K562 (cell line): ENCODE data around the gene BICC1.

Source experiments
- FOXK2 ChIP-seq, 2 experiments: fragments of 450-650 bp; IDR thresholded peaks in 1 of 2; conservative IDR thresholded peaks in 1 of 2; 2 replicates each; pipeline ENCODE4 v1.6.1; 2016; ENCODE audit warnings: low read depth in 2 of 2, mild to moderate bottlenecking in 1 of 2
- JUND ChIP-seq, 2 experiments: IDR thresholded peaks; 2 replicates in 1 of 2; 3 replicates in 1 of 2; pipeline ENCODE4 v1.6.1; 2011; ENCODE audit warnings: borderline replicate concordance in 2 of 2, low read depth in 2 of 2, low read length in 2 of 2, improper control_type of control experiment in 1 of 2, missing biosample characterization in 1 of 2, missing genetic modification characterization in 1 of 2, missing genetic modification reagents in 1 of 2
- L3MBTL2 ChIP-seq: fragments of 450-650 bp; IDR thresholded peaks from 2 replicates; pipeline ENCODE4 v1.6.1; 2016; ENCODE audit warnings: mild to moderate bottlenecking, moderate library complexity
- MTA3 ChIP-seq: fragments of 450-650 bp; formaldehyde crosslinking; IDR thresholded peaks from 2 replicates; pipeline ENCODE4 v1.6.1; 2017; ENCODE audit warnings: mild to moderate bottlenecking, borderline replicate concordance
- NFIC ChIP-seq: fragments of 450-650 bp; IDR thresholded peaks from 2 replicates; pipeline ENCODE4 v1.6.1; 2017; ENCODE audit warnings: mild to moderate bottlenecking, inconsistent platforms
- SMAD4 ChIP-seq: fragments of 250-450 bp; sonication (Bioruptor Pico); conservative IDR thresholded peaks from 2 replicates; pipeline ENCODE4 v1.8.0; 2021; ENCODE audit warnings: inconsistent platforms, mild to moderate bottlenecking, moderate library complexity
- SOX6 ChIP-seq: fragments of 450-650 bp; IDR thresholded peaks from 2 replicates; pipeline ENCODE4 v1.6.1; 2014; ENCODE audit warnings: mild to moderate bottlenecking
- TARDBP ChIP-seq: fragments of 450-650 bp; IDR thresholded peaks from 2 replicates; pipeline ENCODE4 v1.6.1; 2016
- TF ChIP-seq, protein P1 (sequence below), 3 experiments: IDR thresholded peaks in 2 of 3; conservative IDR thresholded peaks in 1 of 3; 2 replicates each; pipeline ENCODE4 v1.5.1; 2011 to 2012; ENCODE audit warnings: low read length in 3 of 3, mild to moderate bottlenecking in 3 of 3, control low read depth in 2 of 3, improper control_type of control experiment in 1 of 3, inconsistent platforms in 1 of 3, low read depth in 1 of 3, mixed read lengths in 1 of 3, moderate library complexity in 1 of 3; ENCODE audit not compliant: insufficient read depth in 2 of 3

DNA sequence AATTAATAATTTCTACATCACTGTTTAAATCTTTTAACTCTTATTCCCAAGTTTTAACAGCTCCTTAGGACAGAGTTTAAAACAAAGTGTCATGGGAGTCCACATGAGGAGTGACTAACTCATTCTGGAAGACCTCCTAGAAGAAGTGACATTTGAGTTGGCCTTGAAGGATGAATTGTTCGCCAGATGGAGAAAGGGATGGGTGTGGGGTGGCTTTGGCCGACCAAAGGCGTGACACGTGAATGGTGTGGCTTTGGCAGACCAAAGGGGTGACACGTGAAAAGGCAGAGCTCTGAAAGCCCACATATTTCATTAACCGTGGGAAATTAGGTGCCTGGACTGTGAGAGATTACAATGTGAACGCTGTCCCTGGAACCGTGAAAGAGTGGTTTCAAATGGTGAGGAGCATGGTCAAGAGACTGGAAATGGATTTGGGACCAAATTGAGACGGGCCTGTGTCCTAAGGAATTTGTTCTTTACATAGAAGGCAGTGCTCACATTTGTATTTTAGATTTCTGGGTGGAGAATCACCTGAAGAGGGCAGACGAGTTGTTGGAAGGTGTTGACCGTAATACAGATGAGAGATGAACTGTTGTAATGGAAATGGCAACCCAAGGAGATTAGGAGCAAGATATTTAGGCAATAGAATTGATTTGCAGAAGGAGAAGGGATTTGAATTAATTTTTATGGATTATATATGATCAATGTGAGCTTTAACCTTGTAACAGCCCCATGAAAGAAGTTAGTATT, 228.1 kb downstream of the BICC1 start:
- TF ChIP-seq FOXK2 (conservative IDR thresholded peaks at IDR 0.05 in 1 of 2, IDR thresholded peaks at IDR 0.05 in 1 of 2; ENCODE audit: low read depth in 2 of 2) (no peak), SMAD4 (no peak), SOX6 (no peak), MTA3 (no peak), TARDBP (no peak), JUND (IDR thresholded peaks at IDR 0.05; ENCODE audit: borderline replicate concordance, low read depth, low read length) (no peak), JUND (tag; IDR thresholded peaks at IDR 0.05; ENCODE audit: borderline replicate concordance, low read depth, low read length) (no peak), L3MBTL2 (no peak), NFIC (no peak)
- TF ChIP-seq, protein P1, sequence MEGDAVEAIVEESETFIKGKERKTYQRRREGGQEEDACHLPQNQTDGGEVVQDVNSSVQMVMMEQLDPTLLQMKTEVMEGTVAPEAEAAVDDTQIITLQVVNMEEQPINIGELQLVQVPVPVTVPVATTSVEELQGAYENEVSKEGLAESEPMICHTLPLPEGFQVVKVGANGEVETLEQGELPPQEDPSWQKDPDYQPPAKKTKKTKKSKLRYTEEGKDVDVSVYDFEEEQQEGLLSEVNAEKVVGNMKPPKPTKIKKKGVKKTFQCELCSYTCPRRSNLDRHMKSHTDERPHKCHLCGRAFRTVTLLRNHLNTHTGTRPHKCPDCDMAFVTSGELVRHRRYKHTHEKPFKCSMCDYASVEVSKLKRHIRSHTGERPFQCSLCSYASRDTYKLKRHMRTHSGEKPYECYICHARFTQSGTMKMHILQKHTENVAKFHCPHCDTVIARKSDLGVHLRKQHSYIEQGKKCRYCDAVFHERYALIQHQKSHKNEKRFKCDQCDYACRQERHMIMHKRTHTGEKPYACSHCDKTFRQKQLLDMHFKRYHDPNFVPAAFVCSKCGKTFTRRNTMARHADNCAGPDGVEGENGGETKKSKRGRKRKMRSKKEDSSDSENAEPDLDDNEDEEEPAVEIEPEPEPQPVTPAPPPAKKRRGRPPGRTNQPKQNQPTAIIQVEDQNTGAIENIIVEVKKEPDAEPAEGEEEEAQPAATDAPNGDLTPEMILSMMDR (IDR thresholded peaks at IDR 0.05 in 2 of 3, conservative IDR thresholded peaks at IDR 0.05 in 1 of 3; ENCODE audit: insufficient read depth in 2 of 3, low read depth in 1 of 3, low read length in 3 of 3), result no peak
